Measurements from ENCODE around the gene ARL11.

DNA sequence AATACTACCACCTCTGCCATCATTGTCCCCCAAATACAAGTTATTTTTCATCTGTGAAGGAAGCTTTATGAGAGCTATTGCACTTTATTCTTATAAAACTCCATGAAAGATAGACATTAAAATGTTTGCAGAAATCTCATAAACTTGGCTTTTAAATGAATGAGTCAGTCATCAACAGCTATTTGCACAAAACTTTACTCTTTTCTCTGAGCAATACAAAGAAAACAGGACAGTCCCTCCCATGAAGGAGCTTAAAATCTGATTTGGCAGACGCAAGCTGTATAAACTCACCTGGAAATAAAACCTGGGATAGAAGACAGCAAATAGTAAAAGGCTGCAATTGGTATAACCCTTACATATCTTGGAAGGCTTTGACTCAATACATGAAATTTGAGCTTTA is 26.3 kb upstream of the ARL11 start:
- TF ChIP-seq, protein P1, sequence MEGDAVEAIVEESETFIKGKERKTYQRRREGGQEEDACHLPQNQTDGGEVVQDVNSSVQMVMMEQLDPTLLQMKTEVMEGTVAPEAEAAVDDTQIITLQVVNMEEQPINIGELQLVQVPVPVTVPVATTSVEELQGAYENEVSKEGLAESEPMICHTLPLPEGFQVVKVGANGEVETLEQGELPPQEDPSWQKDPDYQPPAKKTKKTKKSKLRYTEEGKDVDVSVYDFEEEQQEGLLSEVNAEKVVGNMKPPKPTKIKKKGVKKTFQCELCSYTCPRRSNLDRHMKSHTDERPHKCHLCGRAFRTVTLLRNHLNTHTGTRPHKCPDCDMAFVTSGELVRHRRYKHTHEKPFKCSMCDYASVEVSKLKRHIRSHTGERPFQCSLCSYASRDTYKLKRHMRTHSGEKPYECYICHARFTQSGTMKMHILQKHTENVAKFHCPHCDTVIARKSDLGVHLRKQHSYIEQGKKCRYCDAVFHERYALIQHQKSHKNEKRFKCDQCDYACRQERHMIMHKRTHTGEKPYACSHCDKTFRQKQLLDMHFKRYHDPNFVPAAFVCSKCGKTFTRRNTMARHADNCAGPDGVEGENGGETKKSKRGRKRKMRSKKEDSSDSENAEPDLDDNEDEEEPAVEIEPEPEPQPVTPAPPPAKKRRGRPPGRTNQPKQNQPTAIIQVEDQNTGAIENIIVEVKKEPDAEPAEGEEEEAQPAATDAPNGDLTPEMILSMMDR (IDR thresholded peaks at IDR 0.05), result no peak
- TF ChIP-seq POLR2A (IDR thresholded peaks at IDR 0.05), result no peak
- TF ChIP-seq POLR2AphosphoS5 (IDR thresholded peaks at IDR 0.05), result no peak
